K562 (cell line): Measurements from ENCODE around the gene COQ9. TPM values are rescaled to one million over a fixed set of nuclear protein-coding genes. Genes with fewer than 3 reads are reported as not detected.
A peak's percentile ranks its signal among the peaks of the same experiment; 100 is the strongest.

Experiments
- ATAC-seq: fragments of 200-7000 bp; cut with Tn5 transposase; 3 replicates; pipeline ENCODE4 v1.9.1; 2020; ENCODE audit warnings: moderate library complexity
- BruUV-seq: library from RNA; stranded (reverse); fragments of 400-500 nt; replicated peaks from 2 replicates; lab custom pipeline; 2021; lab: Mats Ljungman, UMichigan
- CTCF ChIA-PET: fragments of 300-600 bp; formaldehyde crosslinking; extraction: SDS; loops from one replicate; lab custom pipeline; 2021; ENCODE audit warnings: low intra/inter-chr PET ratio; lab: Yijun Ruan, JAX
- POLR2A ChIA-PET: fragments of 300-600, 350-650 bp; sonication (Branson Sonifier 250); formaldehyde crosslinking; extraction: SDS; loops from one replicate; lab custom pipeline; 2021; ENCODE audit warnings: antibody characterized with exemption, inconsistent platforms; lab: Yijun Ruan, JAX
- DNase-seq, 4 experiments: peaks; one replicate each; pipeline versions ENCODE4 v3.0.0 to v3.0.0-alpha.2; 2011 to 2018; ENCODE audit warnings: low spot score in 3 of 4, mixed read lengths in 3 of 4; ENCODE audit errors: extremely low read depth in 1 of 4
- FAIRE-seq: peaks from 2 replicates; lab custom pipeline; 2011; peaks lifted over from hg19 to GRCh38; lab: Jason Lieb, UNC
- H2AFZ ChIP-seq: 2 replicates; pipeline ENCODE4 v1.6.0; 2011; ENCODE audit warnings: low read depth, low read length, control low read depth, inconsistent platforms
- H3K27ac ChIP-seq: fragments of 200-600 bp; 3 replicates; pipeline ENCODE4 v1.8.0; 2011; ENCODE audit warnings: low read depth, mild to moderate bottlenecking, control low read depth, inconsistent platforms, low read length, moderate library complexity, mixed read lengths; ENCODE audit errors: extremely low read depth
- H3K27me3 ChIP-seq, 2 experiments: fragments of 300-600 bp in 1 of 2; 2 replicates in 1 of 2; 3 replicates in 1 of 2; pipeline versions ENCODE4 v1.6.0 to v1.8.0; 2011; ENCODE audit warnings: inconsistent platforms in 2 of 2, low read length in 2 of 2, mild to moderate bottlenecking in 1 of 2, mixed read lengths in 1 of 2, moderate library complexity in 1 of 2; ENCODE audit not compliant: control insufficient read depth in 2 of 2, insufficient read depth in 2 of 2
- H3K36me3 ChIP-seq: fragments of 300-600 bp; 3 replicates; pipeline ENCODE4 v1.8.0; 2011; ENCODE audit warnings: mild to moderate bottlenecking, low read length, inconsistent platforms; ENCODE audit not compliant: control insufficient read depth, insufficient read depth
- H3K4me1 ChIP-seq, 2 experiments: fragments of 200-600 bp in 1 of 2; replicated peaks in 1 of 2; 2 replicates in 1 of 2; 3 replicates in 1 of 2; pipeline versions ENCODE4 v1.5.1 to v1.8.0; 2011; ENCODE audit warnings: inconsistent platforms in 2 of 2, low read length in 2 of 2, mild to moderate bottlenecking in 1 of 2, mixed read lengths in 1 of 2, moderate library complexity in 1 of 2; ENCODE audit not compliant: control insufficient read depth in 2 of 2, insufficient read depth in 2 of 2
- H3K4me2 ChIP-seq: 2 replicates; pipeline ENCODE4 v1.6.1; 2011; ENCODE audit warnings: low read length, control low read depth, inconsistent platforms, mixed read lengths; ENCODE audit not compliant: insufficient read depth
- H3K4me3 ChIP-seq: fragments of 200-600 bp; sonication (generic), shearing (Covaris generic); 2 replicates; pipeline ENCODE4 v1.5.1; 2016; ENCODE audit warnings: control low read depth, inconsistent platforms
- H3K79me2 ChIP-seq: fragments of 200-600 bp; 3 replicates; pipeline ENCODE4 v1.8.0; 2011; ENCODE audit warnings: low read length, inconsistent platforms; ENCODE audit not compliant: control insufficient read depth, insufficient read depth
- H3K9ac ChIP-seq, 2 experiments: 2 replicates each; pipeline versions ENCODE4 v1.6.0 to v1.6.1; 2011; ENCODE audit warnings: low read depth in 2 of 2, low read length in 2 of 2, control low read depth in 1 of 2, inconsistent platforms in 1 of 2, mild to moderate bottlenecking in 1 of 2, mixed read lengths in 1 of 2; ENCODE audit not compliant: insufficient read depth in 1 of 2
- H3K9me1 ChIP-seq: one replicate; pipeline ENCODE4 v1.6.0; 2011; ENCODE audit warnings: inconsistent platforms, mild to moderate bottlenecking, low read length, moderate library complexity; ENCODE audit not compliant: control insufficient read depth, insufficient read depth
- H3K9me3 ChIP-seq: replicated peaks from 2 replicates; pipeline ENCODE4 v1.5.1; 2011; ENCODE audit warnings: low read depth, low read length, inconsistent platforms; ENCODE audit not compliant: control insufficient read depth, insufficient read depth
- H4K20me1 ChIP-seq: replicated peaks from 2 replicates; pipeline ENCODE4 v1.6.1; 2011; ENCODE audit warnings: low read length, inconsistent platforms, mixed read lengths; ENCODE audit not compliant: control insufficient read depth, insufficient read depth
- CHD1 ChIP-seq: fragments of 200-600 bp; sonication (generic); IDR thresholded peaks from one replicate; pipeline ENCODE4 v1.6.1; 2012; ENCODE audit warnings: mild to moderate bottlenecking, moderate library complexity, low read length, inconsistent platforms
- EGR1 ChIP-seq: fragments of 450-650 bp; conservative IDR thresholded peaks from 2 replicates; pipeline ENCODE4 v1.6.1; 2017; ENCODE audit warnings: mild to moderate bottlenecking
- GATAD2B ChIP-seq: fragments of 450-650 bp; IDR thresholded peaks from 2 replicates; pipeline ENCODE4 v1.6.1; 2017; ENCODE audit warnings: mild to moderate bottlenecking, borderline replicate concordance
- HNRNPLL ChIP-seq: fragments of 200-400 bp; formaldehyde crosslinking; IDR thresholded peaks from 2 replicates; pipeline ENCODE4 v1.6.1; 2017; ENCODE audit warnings: low read length, low read depth, mild to moderate bottlenecking; ENCODE audit not compliant: poor library complexity, severe bottlenecking
- HNRNPUL1 ChIP-seq: fragments of 200-400 bp; formaldehyde crosslinking; IDR thresholded peaks from 2 replicates; pipeline ENCODE4 v1.6.1; 2017; ENCODE audit warnings: low read length
- MYBL2 ChIP-seq, 2 experiments: fragments of 450-650 bp in 1 of 2; sonication (generic) in 1 of 2; formaldehyde crosslinking in 1 of 2; IDR thresholded peaks; 2 replicates each; pipeline versions ENCODE4 v1.6.1 to v1.8.1; 2017 to 2022; ENCODE audit warnings: borderline replicate concordance in 1 of 2, inconsistent platforms in 1 of 2, low read depth in 1 of 2, mild to moderate bottlenecking in 1 of 2, missing genetic modification reagents in 1 of 2, moderate library complexity in 1 of 2
- SIN3A ChIP-seq, 2 experiments: fragments of 150-350 bp in 1 of 2; IDR thresholded peaks; 2 replicates each; pipeline ENCODE4 v1.6.1; 2011 to 2016; ENCODE audit warnings: borderline replicate concordance in 2 of 2, low read depth in 2 of 2, low read length in 2 of 2, mild to moderate bottlenecking in 2 of 2, moderate library complexity in 2 of 2; ENCODE audit not compliant: control insufficient read depth in 1 of 2
- SRSF3 ChIP-seq: fragments of 200-400 bp; formaldehyde crosslinking; IDR thresholded peaks from 2 replicates; pipeline ENCODE4 v1.6.1; 2016; ENCODE audit warnings: mild to moderate bottlenecking, low read length, moderate library complexity; ENCODE audit not compliant: insufficient read depth
- STAG1 ChIP-seq: sonication (generic); formaldehyde crosslinking; IDR thresholded peaks from 2 replicates; pipeline ENCODE4 v1.5.0; 2020; ENCODE audit warnings: missing genetic modification reagents, borderline replicate concordance
- TRIM28 ChIP-seq: fragments of 450-650 bp; IDR thresholded peaks from 2 replicates; pipeline ENCODE4 v1.6.1; 2017
- U2AF1 ChIP-seq: fragments of 200-400 bp; formaldehyde crosslinking; optimal IDR thresholded peaks from 2 replicates; pipeline ENCODE3; 2017; ENCODE audit warnings: mild to moderate bottlenecking, low read depth, low read length, moderate library complexity
- ZBTB7A ChIP-seq: IDR thresholded peaks from 2 replicates; pipeline ENCODE4 v1.6.1; 2011; ENCODE audit warnings: low read depth, mild to moderate bottlenecking, low read length, moderate library complexity, borderline replicate concordance; ENCODE audit not compliant: control insufficient read depth
- ZHX1 ChIP-seq: fragments of 150-350 bp; conservative IDR thresholded peaks from 2 replicates; pipeline ENCODE4 v1.6.1; 2014; ENCODE audit warnings: low read length
- ZNF76 ChIP-seq: fragments of 250-450 bp; sonication (Bioruptor Pico); IDR thresholded peaks from 2 replicates; pipeline ENCODE4 v1.4.0; 2020; ENCODE audit warnings: mild to moderate bottlenecking, moderate library complexity, borderline replicate concordance
- WGBS: fragments of 100-300 bp; shearing (Covaris generic); methylation state at CpG from one replicate; pipeline ENCODE4 v1.1.6; 2016; ENCODE audit warnings: low coverage, mixed read lengths; ENCODE audit not compliant: insufficient coverage; ENCODE audit errors: missing lambda C conversion rate; 5-methylcytosine and 5-hydroxymethylcytosine counted together
- in situ Hi-C: fragments of 300-500 bp; cut with MboI; formaldehyde crosslinking; loops from 4 replicates; pipeline ENCODE4 v1.15.0; 2018; ENCODE audit warnings: inconsistent platforms, mixed read lengths
- intact Hi-C: fragments of 100-400 bp; cut with micrococcal nuclease; formaldehyde crosslinking; loops from 2 replicates; pipeline ENCODE4 v1.14.2; 2022
- polyA plus RNA-seq, 8 experiments: library from polyadenylated mRNA; depleted of rRNA in 4 of 8; stranded (reverse) in 5 of 8; unstranded in 3 of 8; fragments of >200 nt; fragmentation: Nextera tagmentation in 2 of 8; fragmentation: Illumina TruSeq in 1 of 8; extraction: Ambion mirVana in 2 of 8; extraction: Trizol in 1 of 8; gene quantifications; 2 replicates each; pipeline versions ENCODE4 v1.2.1 to v1.2.3, GENCODE V29; 2011 to 2014; ENCODE audit warnings: inconsistent platforms in 1 of 8, missing spikeins in 1 of 8
- total RNA-seq, 7 experiments: library from RNA; depleted of rRNA in 6 of 7; stranded (reverse); fragments of >200 nt in 6 of 7; fragmentation: Illumina TruSeq in 2 of 7; extraction: Trizol in 2 of 7; gene quantifications; 2 replicates each; pipeline versions ENCODE4 v1.2.1 to v1.2.3, GENCODE V29; 2011 to 2021; ENCODE audit warnings: low replicate concordance in 1 of 7

Gene COQ9
- total and polyA plus RNA-seq, 9 of the 15 experiments (the other 6 are each of a cell fraction or from before 2014, with no cell fraction given), result 35.0 to 139 (median 71.4) TPM

GRCh38 chr16:57462209-57462977, 15.1 kb downstream of the COQ9 start, which contains the start of gene POLR2C (continued):
- TF ChIP-seq HNRNPLL (peak; percentile 98), HNRNPUL1 (no peak), TRIM28 (no peak), GATAD2B (peak; percentile 91), SRSF3 (no peak)

- peak overlapping the region; percentile 64 for H3K4me3 ChIP-seq
- POLR2A ChIA-PET, result interaction anchor here (0.7 to 1.7 kb wide), 6 partner anchors 8 to 171 kb away, joined by 3 to 14 read pairs (median 4); no protein-coding TSS in a partner anchor
- no peaks in the 10 kb centered on the region for H3K9me3 ChIP-seq
- under 1% methylated on average over 15 of the region's 16 CpGs for WGBS
- CTCF ChIA-PET, result interaction anchor here (0.6 to 1.8 kb wide), 3 partner anchors 56 to 498 kb away, joined by 3 to 6 read pairs (median 3); no protein-coding TSS in a partner anchor
- peaks cover 28% of the 10 kb centered on the region for H3K79me2 ChIP-seq
- no peaks in the 10 kb centered on the region for H3K9me1 ChIP-seq
- H3K4me2 ChIP-seq, result peak overlapping the region; percentile 93
- H3K4me1 ChIP-seq, result peaks cover 3 to 4% of the 10 kb centered on the region in 2 experiments; a peak in 3 of 5 replicates
- no peaks in the 10 kb centered on the region for H3K27me3 ChIP-seq
- H3K36me3 ChIP-seq, result peaks cover 82% of the 10 kb centered on the region; the same call in 2 of the 3 replicates
- intact Hi-C loops (no loop called here), in situ Hi-C loops (no loop called here)
- H3K9ac ChIP-seq, result peak overlapping the region; percentile 84 to 98
- BruUV-seq, result no TSS peak
- H3K27ac ChIP-seq, result peak overlapping the region; percentile 57
- FAIRE-seq, result peak; percentile 15
- DNase-seq, result peak in 1 of 4 experiments; percentile 26
- ATAC-seq, result peak; percentile 69
- peak overlapping the region; percentile 38; the same call in 1 of the 2 replicates for H2AFZ ChIP-seq
- H4K20me1 ChIP-seq, result no peaks in the 10 kb centered on the region
- TF ChIP-seq CHD1 (peak; percentile 66), EGR1 (peak; percentile 79), ZHX1 (no peak), MYBL2 (IDR thresholded peaks at IDR 0.05; ENCODE audit: low read depth) (no peak), MYBL2 (CRISPR knock-in tag; IDR thresholded peaks at IDR 0.05; ENCODE audit: borderline replicate concordance) (no peak), ZNF76 (no peak), ZBTB7A (0 out of 2 replicates have a peak, but pooled peaks have one; percentile 1), SIN3A (IDR thresholded peaks at IDR 0.05; ENCODE audit: borderline replicate concordance in 2 of 2, control insufficient read depth in 1 of 2, low read depth in 2 of 2, low read length in 2 of 2) (0 out of 4 replicates have a peak, but pooled peaks of 1 of the 2 experiments have one; percentile 19), U2AF1 (no peak), STAG1 (CRISPR knock-in tag) (0 out of 2 replicates have a peak, but pooled peaks have one; percentile 24)
Observed at GRCh38 chr16:57462978-57463362, 15.7 kb downstream of the COQ9 start.
